WERI-Rb-1 (cell line): ENCODE measurements around the gene DHRSX.

Source experiments
- DNase-seq: peaks from one replicate; pipeline ENCODE4 v3.0.0-alpha.2; 2020
- H3K27ac ChIP-seq: fragments of 250-450 bp; sonication (Bioruptor Pico); 2 replicates; pipeline ENCODE4 v1.5.1; 2020; ENCODE audit warnings: mild to moderate bottlenecking, moderate library complexity
- H3K27me3 ChIP-seq: fragments of 250-450 bp; sonication (Bioruptor Pico); 2 replicates; pipeline ENCODE4 v1.5.1; 2021; ENCODE audit warnings: mild to moderate bottlenecking, low read depth, moderate library complexity; ENCODE audit not compliant: insufficient read depth, severe bottlenecking
- H3K36me3 ChIP-seq: fragments of 250-450 bp; sonication (Bioruptor Pico); 2 replicates; pipeline ENCODE4 v1.5.1; 2020; ENCODE audit warnings: mild to moderate bottlenecking, moderate library complexity
- H3K4me3 ChIP-seq: 2 replicates; pipeline ENCODE4 v1.5.1; 2011; ENCODE audit warnings: low read depth, mild to moderate bottlenecking, control low read depth, low read length
- H3K9me3 ChIP-seq: fragments of 250-450 bp; sonication (Bioruptor Pico); 2 replicates; pipeline ENCODE4 v1.5.1; 2021; ENCODE audit warnings: mild to moderate bottlenecking, moderate library complexity; ENCODE audit not compliant: severe bottlenecking
- TF ChIP-seq, protein P1 (sequence below): IDR thresholded peaks from 2 replicates; pipeline ENCODE4 v1.5.1; 2011; ENCODE audit warnings: low read depth, mild to moderate bottlenecking, control low read depth, inconsistent platforms, low read length

The DHRSX gene, protein sequence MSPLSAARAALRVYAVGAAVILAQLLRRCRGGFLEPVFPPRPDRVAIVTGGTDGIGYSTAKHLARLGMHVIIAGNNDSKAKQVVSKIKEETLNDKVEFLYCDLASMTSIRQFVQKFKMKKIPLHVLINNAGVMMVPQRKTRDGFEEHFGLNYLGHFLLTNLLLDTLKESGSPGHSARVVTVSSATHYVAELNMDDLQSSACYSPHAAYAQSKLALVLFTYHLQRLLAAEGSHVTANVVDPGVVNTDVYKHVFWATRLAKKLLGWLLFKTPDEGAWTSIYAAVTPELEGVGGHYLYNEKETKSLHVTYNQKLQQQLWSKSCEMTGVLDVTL

DNA sequence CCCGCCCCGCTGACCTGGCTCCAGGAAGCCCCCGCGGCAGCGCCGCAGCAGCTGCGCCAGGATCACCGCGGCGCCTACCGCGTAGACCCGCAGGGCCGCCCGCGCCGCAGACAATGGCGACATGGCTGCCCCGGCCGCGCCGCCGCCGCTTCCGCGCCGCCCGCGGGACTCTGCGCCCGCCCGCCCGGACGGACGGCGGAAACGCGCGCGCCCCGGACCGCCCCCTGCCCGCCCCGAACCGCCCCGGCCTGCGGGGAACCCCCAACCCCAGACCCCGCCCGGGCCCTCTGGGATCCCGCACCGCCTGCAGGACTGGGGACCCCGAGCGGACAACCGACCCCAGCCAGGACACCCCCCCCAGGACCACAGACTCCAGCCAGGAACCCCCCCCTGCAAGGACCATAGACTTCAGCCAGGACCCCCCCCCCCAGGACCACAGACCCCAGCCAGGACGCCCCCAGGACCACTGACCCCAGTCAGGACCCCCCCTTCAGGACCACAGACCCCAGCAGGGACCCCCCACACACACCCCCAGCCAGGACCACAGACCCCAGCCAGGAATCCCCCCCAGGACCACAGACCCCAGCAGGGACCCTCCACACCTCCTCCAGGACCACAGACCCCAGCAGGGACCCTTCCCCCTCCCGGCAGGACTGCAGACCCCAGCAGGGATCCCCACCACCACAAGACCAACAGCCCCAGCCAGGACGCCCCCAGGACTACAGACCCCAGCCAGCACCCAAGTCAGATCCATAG, at the start of gene DHRSX, which contains the start of gene ZBED1:
Gene DHRSX, minus strand, starts transcription at position 174 of the 756 bp plus-strand sequence. Its CDS starts 51 bp downstream, at position 123.
Gene ZBED1, minus strand, starts transcription at position 174 of the 756 bp plus-strand sequence. CDS start 10,257 bp downstream, outside the sequence.
- peak within 1 kb of the TSS; percentile 83 for H3K4me3 ChIP-seq
- TF ChIP-seq, protein P1, sequence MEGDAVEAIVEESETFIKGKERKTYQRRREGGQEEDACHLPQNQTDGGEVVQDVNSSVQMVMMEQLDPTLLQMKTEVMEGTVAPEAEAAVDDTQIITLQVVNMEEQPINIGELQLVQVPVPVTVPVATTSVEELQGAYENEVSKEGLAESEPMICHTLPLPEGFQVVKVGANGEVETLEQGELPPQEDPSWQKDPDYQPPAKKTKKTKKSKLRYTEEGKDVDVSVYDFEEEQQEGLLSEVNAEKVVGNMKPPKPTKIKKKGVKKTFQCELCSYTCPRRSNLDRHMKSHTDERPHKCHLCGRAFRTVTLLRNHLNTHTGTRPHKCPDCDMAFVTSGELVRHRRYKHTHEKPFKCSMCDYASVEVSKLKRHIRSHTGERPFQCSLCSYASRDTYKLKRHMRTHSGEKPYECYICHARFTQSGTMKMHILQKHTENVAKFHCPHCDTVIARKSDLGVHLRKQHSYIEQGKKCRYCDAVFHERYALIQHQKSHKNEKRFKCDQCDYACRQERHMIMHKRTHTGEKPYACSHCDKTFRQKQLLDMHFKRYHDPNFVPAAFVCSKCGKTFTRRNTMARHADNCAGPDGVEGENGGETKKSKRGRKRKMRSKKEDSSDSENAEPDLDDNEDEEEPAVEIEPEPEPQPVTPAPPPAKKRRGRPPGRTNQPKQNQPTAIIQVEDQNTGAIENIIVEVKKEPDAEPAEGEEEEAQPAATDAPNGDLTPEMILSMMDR = no peak
- H3K36me3 ChIP-seq = peaks cover 24% of the 10 kb centered on the region
- no peaks in the 10 kb centered on the region for H3K9me3 ChIP-seq
- DNase-seq = peak; percentile 18
- H3K27ac ChIP-seq = peak within 1 kb of the TSS; percentile 96
- H3K27me3 ChIP-seq = no peaks in the 10 kb centered on the region

DNA sequence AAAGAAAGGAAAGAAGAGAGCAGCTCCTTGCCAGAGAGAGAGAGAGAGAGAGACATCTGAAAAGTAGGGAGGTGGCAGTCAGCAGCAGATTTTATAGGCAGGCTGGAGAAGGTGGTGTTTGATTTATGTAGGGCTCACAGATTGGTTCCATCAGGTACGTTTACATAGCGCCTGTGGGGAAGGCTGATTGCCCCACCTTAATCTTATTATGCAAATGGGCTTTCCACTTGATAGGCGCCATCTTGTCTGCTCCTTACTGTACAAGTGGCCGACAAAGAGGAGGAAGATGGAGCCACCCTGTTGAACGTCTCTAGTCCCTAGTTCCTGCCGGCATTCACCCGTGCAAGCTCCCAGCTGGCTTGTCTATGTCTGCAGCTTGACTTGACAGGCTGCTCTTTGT, 49.1 kb upstream of the DHRSX start:
- no peaks in the 10 kb centered on the region for H3K27me3 ChIP-seq
- no peak overlapping the region for H3K4me3 ChIP-seq
- DNase-seq = peak; percentile 38

DNA sequence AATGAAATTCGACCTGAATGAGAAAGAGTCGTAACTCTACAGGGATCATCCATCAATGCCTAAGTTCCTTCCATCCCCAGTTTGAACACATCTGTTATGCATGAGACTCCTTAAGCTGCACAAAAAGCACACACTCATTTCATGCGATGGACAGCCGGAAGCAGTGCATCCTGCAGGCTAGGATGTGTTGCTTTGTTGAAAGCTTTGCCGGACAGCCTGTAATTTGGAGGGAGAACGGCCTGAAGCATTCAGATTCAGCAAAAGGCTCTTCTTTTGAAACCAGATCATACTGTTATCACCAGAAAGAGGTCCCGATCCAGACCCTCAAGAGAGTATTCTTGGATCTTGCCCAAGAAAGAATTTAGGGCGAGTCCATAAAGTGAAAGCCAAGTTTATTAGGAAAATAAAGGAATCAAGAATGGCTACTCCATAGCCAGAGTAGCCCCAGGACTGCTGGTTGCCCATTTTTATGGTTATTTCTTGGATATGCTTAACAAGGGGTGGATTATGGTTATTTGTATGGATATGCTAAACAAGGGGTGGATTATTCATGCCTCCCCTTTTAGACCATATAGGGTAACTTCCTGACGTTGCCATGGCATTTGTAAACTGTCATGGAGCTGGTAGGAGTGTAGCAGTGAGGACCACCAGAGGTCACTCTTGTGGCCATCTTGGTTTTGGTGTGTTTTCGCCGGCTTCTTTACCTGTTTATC, 48.1 kb upstream of the DHRSX start:
- peaks cover 2% of the 10 kb centered on the region for H3K9me3 ChIP-seq
- H3K27me3 ChIP-seq = no peaks in the 10 kb centered on the region
- no peak overlapping the region for H3K27ac ChIP-seq
- TF ChIP-seq, protein P1 = no peak
- H3K36me3 ChIP-seq = no peaks in the 10 kb centered on the region
- H3K4me3 ChIP-seq = no peak overlapping the region
- no peak for DNase-seq

More for the DNA sequence above, 49.1 kb upstream of the DHRSX start:
- peaks cover 2% of the 10 kb centered on the region for H3K9me3 ChIP-seq
- H3K36me3 ChIP-seq = no peaks in the 10 kb centered on the region
- peak overlapping the region; percentile 51 for H3K27ac ChIP-seq
- TF ChIP-seq, protein P1 = no peak

DNA sequence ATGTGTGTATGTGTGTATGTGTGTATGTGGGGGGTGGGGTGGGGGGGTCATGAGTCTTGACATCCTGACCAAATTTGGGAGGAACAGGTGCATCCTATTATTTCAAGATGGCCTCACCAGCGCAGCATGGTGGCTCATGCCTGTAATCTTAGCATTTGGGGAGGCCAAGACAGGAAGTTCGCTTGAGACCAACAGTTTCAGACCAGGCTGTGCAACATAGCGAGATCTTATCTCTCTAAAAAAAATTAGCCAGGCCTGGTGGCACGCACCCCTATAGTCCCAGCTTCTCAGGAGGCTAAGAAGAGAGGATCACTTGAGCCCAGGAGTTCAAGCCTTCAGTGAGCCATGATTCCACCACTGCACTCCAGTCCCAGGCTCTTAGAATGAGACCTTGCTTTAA, 47.0 kb upstream of the DHRSX start:
- Histone ChIP-seq H3K27ac (no peak overlapping the region), H3K4me3 (no peak overlapping the region), H3K9me3 (peaks cover 2% of the 10 kb centered on the region), H3K36me3 (no peaks in the 10 kb centered on the region), H3K27me3 (no peaks in the 10 kb centered on the region)
- no peak for DNase-seq
- TF ChIP-seq, protein P1 = no peak

DNA sequence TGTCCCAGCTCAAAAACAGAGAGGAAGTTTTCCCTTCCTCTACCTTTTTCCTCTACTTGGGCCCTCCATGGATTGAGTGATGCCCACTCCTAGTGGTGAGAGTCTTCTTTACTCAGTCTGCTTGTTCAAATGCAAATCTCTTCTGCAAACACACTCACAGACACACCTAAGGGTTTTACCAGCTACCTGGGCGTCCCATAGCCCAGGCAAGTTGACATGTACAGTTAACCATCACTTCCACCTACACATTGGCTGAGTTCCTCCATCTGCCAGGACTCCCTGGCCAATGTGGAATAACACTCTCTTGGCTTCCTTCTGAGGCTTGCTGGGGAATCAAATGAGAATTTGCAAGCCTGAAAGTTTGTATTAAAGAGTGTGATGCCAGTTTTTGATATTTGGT, 45.7 kb upstream of the DHRSX start:
- no peak for DNase-seq
- no peaks in the 10 kb centered on the region for H3K36me3 ChIP-seq
- no peak overlapping the region for H3K4me3 ChIP-seq
- peaks cover 2% of the 10 kb centered on the region for H3K9me3 ChIP-seq
- TF ChIP-seq, protein P1 = no peak
- H3K27ac ChIP-seq = no peak overlapping the region
- no peaks in the 10 kb centered on the region for H3K27me3 ChIP-seq
